Stomach smooth muscle (tissue), 2 donors: ENCODE data around the gene SOX3.

ENCODE experiments used
- H3K27ac ChIP-seq: one replicate; pipeline ENCODE4 v1.7.0; 2013; ENCODE audit warnings: mild to moderate bottlenecking, low read length, inconsistent platforms
- H3K27me3 ChIP-seq, 2 donors: one replicate each; pipeline ENCODE4 v1.7.0; 2013; ENCODE audit warnings: low read length in 2 of 2; ENCODE audit not compliant: insufficient read depth in 2 of 2, control insufficient read depth in 1 of 2
- H3K36me3 ChIP-seq, 2 donors: one replicate each; pipeline ENCODE4 v1.7.0; 2013; ENCODE audit warnings: low read length in 2 of 2; ENCODE audit not compliant: control insufficient read depth in 2 of 2, insufficient read depth in 2 of 2
- H3K4me1 ChIP-seq: one replicate; pipeline ENCODE4 v1.7.0; 2013; ENCODE audit warnings: low read length; ENCODE audit not compliant: control insufficient read depth, insufficient read depth
- H3K4me3 ChIP-seq, 2 donors: one replicate each; pipeline ENCODE4 v1.7.0; 2013; ENCODE audit warnings: low read length in 2 of 2
- H3K9ac ChIP-seq, 2 donors: one replicate each; pipeline ENCODE4 v1.7.0; 2013; ENCODE audit warnings: low read length in 2 of 2, mild to moderate bottlenecking in 1 of 2
- H3K9me3 ChIP-seq, 2 donors: one replicate each; pipeline ENCODE4 v1.7.0; 2013; ENCODE audit warnings: low read length in 2 of 2; ENCODE audit not compliant: control insufficient read depth in 2 of 2
- donor health status: healthy.
- donor health status: Pancreatic carcinoma.

The SOX3 gene

GRCh38 chrX:140495739-140496138 lies 9.1 kb downstream of the SOX3 start:
- Histone ChIP-seq H3K4me1 (no peaks in the 10 kb centered on the region), H3K4me3 (no peak overlapping the region), H3K9ac (no peak overlapping the region), H3K36me3 (no peaks in the 10 kb centered on the region), H3K27ac (no peak overlapping the region), H3K9me3 (no peaks in the 10 kb centered on the region), H3K27me3 (peaks cover 4 to 19% of the 10 kb centered on the region in 2 donors)

GRCh38 chrX:140492066-140492994 lies 12.5 kb downstream of the SOX3 start:
- no peak overlapping the region for H3K27ac ChIP-seq
- H3K9ac ChIP-seq = no peak overlapping the region
- no peaks in the 10 kb centered on the region for H3K9me3 ChIP-seq
- H3K27me3 ChIP-seq = peaks cover 0 to 4% of the 10 kb centered on the region in 2 donors
- no peaks in the 10 kb centered on the region for H3K4me1 ChIP-seq
- H3K36me3 ChIP-seq = no peaks in the 10 kb centered on the region
- H3K4me3 ChIP-seq = no peak overlapping the region

GRCh38 chrX:140480765-140481164 lies 24.1 kb downstream of the SOX3 start:
- Histone ChIP-seq H3K27ac (no peak overlapping the region), H3K36me3 (no peaks in the 10 kb centered on the region), H3K27me3 (peaks cover 0 to 2% of the 10 kb centered on the region in 2 donors), H3K4me3 (no peak overlapping the region), H3K9ac (no peak overlapping the region), H3K9me3 (no peaks in the 10 kb centered on the region), H3K4me1 (no peaks in the 10 kb centered on the region)

GRCh38 chrX:140477987-140478386 lies 26.9 kb downstream of the SOX3 start:
- Histone ChIP-seq H3K27ac (no peak overlapping the region), H3K9me3 (no peaks in the 10 kb centered on the region), H3K36me3 (no peaks in the 10 kb centered on the region), H3K27me3 (peaks cover 0 to 2% of the 10 kb centered on the region in 2 donors), H3K4me3 (no peak overlapping the region), H3K4me1 (no peaks in the 10 kb centered on the region), H3K9ac (no peak overlapping the region)

GRCh38 chrX:140475025-140475424 lies 29.8 kb downstream of the SOX3 start:
- Histone ChIP-seq H3K4me3 (no peak overlapping the region), H3K27me3 (no peaks in the 10 kb centered on the region), H3K9me3 (no peaks in the 10 kb centered on the region)

GRCh38 chrX:140467211-140467610 lies 37.7 kb downstream of the SOX3 start:
- no peaks in the 10 kb centered on the region for H3K27me3 ChIP-seq
- H3K27ac ChIP-seq = no peak overlapping the region
- no peaks in the 10 kb centered on the region for H3K4me1 ChIP-seq
- H3K9ac ChIP-seq = no peak overlapping the region
- H3K4me3 ChIP-seq = no peak overlapping the region
- H3K36me3 ChIP-seq = no peaks in the 10 kb centered on the region
- no peaks in the 10 kb centered on the region for H3K9me3 ChIP-seq

More at GRCh38 chrX:140475025-140475424, 29.8 kb downstream of the SOX3 start:
- H3K4me1 ChIP-seq = no peaks in the 10 kb centered on the region
- no peaks in the 10 kb centered on the region for H3K36me3 ChIP-seq
- no peak overlapping the region for H3K9ac ChIP-seq
- H3K27ac ChIP-seq = no peak overlapping the region
